Fibroblast of villous mesenchyme (primary cell): Measurements from ENCODE around the gene SRXN1. TPM values are rescaled to one million over a fixed set of nuclear protein-coding genes. Genes with fewer than 3 reads are reported as not detected.

ENCODE experiments used
- DNase-seq: peaks from one replicate; pipeline ENCODE4 v3.0.0-alpha.2; 2010; ENCODE audit warnings: low read depth
- H3K4me3 ChIP-seq: 2 replicates; pipeline ENCODE4 v1.5.1; 2011; ENCODE audit warnings: low read depth, mild to moderate bottlenecking, low read length
- CTCF ChIP-seq: IDR thresholded peaks from 2 replicates; pipeline ENCODE4 v1.5.1; 2012; ENCODE audit warnings: low read depth, mild to moderate bottlenecking, low read length; ENCODE audit not compliant: insufficient read depth
- total RNA-seq: library from RNA; depleted of rRNA; stranded (reverse); fragments of >200 nt; gene quantifications from 2 replicates; pipeline ENCODE4 v1.2.3, GENCODE V29; 2012

The SRXN1 gene
- total RNA-seq, 1 donor = 35.4 TPM

DNA sequence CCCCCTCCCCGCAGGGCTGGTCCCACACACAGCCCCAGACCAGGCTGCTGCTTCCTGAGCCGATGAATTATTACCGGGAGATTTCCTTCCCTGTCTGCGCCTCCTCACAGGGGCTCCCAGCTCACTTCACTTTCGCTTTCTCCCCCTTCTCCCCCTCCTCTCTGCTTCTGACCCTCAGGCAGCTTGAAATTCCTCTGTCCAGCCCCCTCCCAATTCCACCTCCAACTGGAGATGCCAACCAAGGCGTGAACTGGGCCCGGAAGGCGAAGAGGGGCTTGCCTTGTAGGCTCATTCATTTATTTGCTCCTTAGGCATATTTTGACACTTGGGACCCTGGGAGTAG is 41.2 kb downstream of the SRXN1 start:
- H3K4me3 ChIP-seq = no peak overlapping the region
- no peak for TF ChIP-seq CTCF
- DNase-seq = no peak

DNA sequence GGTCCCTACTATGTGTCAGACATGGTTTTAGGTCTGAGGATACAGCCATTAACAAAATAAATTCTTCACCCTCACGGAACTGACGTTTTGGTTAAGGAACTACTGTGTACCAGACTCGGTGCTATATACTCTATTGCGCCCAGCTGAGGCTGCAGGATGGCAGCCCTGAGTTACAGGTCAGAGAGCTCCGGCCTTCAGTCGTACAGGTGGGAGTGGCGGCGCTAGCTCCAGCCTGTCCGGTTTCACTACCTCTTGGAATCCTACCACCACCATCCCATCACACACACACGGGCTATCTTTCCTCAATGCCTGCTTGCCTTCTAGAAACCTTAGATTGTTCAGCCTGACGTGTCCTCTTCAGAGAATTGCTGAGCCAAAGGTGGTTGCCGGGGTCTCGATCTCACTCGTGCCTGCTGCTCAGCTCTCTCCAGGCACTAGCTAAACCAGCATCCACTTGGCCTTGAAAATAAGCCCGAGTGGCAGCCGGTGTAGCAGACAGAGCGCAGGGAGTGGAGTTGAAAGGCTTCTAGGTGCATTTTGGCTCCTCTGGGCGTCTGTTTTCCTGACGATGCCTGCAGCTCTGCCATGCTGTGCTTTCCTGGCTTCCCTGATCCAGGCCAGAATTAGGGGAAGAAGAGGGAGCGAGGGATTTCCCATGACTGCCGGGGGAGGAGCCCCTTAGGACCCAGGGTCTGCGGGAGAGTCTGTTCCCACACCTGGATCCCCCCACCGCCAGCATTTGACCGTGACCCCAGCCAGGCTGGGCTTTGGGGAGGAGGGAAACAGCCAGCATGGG is 41.8 kb downstream of the SRXN1 start:
- TF ChIP-seq CTCF = no peak
- DNase-seq = no peak
- H3K4me3 ChIP-seq = no peak overlapping the region

GRCh38 chr20:610130-611046 is 42.6 kb downstream of the SRXN1 start, which contains the start of gene TCF15:
TCF15 (minus strand) TSS chr20:610309; CDS start chr20:610237, 72 bp downstream.
- H3K4me3 ChIP-seq = no peak within 1 kb of the TSS
- no peak for TF ChIP-seq CTCF
- DNase-seq = peak; percentile 6

DNA sequence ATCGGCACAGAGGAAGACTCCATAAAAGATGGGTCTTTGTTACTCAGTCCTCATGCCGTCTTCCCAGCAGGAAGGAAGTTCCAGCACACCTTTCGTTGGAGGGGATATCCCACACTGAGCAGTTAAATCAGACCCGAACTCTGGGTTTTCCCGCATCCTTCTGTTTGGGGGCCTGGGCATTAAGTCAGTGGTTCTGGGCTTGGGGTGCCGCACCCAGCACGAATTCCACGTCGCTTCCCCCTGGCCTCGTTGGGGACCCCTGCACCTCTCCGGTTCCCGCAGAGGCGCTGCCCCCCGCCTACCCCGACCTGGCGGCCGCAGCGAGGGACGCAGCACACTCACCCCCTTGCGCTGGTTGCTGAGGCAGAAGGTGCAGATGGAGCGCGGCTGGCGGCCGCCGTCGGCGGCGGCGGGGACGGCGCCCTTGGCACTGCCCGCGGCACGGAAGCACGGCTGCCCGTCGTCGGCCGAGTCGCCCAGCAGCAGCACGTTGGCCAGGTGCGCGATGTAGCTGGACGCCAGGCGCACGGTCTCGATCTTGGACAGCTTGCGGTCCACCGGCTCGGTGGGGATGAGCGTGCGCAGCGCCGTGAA is 43.5 kb downstream of the SRXN1 start:
- no peak overlapping the region for H3K4me3 ChIP-seq
- no peak for DNase-seq
- TF ChIP-seq CTCF = no peak

GRCh38 chr20:608970-609369 is 44.0 kb downstream of the SRXN1 start:
- H3K4me3 ChIP-seq = no peak overlapping the region
- no peak for TF ChIP-seq CTCF
- no peak for DNase-seq

- H3K4me3 ChIP-seq = no peak overlapping the region
- no peak for TF ChIP-seq CTCF
- DNase-seq = no peak
Measured at GRCh38 chr20:607476-607875, 45.5 kb downstream of the SRXN1 start.
